HG03442 (cell line): ENCODE results near the gene RECK.
"Not testable (repeated sequence)": the region's sequence is repeated elsewhere in the genome, so short reads cannot be mapped to it uniquely, and the experiment has no call there.

Source experiments
- ATAC-seq: cut with Tn5 transposase; IDR thresholded peaks from one replicate; pipeline ENCODE4 v1.9.1; 2021; ENCODE audit warnings: mild to moderate bottlenecking, moderate library complexity; ENCODE audit not compliant: unreplicated experiment

RECK gene

DNA sequence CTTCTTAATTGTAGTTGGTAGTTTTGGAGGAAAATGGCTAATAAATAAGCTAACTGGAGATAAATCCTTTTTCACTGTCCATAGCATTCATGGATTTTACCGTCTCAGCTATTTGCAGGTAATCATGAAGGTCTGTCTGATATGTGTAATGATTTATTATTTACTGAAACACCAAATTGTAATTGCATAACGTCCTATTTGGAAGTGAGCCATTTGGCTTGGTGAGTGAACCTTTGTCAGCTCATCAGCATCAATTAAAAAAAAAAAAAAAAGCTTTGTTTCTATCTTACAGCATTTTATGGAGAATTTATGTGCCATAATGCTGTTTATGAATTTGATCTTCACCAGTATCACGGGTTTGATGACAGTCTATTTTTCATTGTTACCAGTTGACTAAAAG is 20.2 kb downstream of the RECK start:
- no peak for ATAC-seq

DNA sequence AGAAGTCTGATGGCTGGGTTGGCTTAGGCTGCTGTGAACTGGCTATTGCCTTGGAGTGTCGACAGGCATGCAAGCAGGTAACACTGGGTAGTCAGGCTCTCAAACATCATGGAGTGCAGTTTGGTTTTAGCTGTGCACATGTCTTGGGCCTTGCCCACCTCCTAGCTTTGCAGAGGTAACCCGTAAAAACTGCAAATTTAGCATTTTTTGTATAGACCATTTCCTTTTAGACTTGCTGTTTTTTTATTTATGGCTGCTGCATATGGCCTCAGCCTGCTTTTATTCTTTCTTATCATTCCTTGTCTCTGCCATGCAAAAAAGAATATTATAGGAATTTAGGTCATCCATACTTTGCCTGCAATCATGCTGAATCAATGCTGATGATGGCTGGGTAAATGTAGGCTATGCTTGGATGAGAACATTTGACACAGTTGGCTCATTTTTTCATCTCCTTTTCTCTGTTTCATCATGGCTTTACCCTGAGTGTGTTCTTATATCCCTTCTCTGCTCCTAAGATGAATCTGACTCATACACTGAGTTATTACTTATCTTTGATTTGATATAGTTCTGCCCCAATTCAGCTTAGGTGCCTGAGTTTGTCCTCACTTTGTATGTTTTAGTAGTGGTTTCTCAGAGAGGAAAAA is 27.2 kb downstream of the RECK start:
- ATAC-seq, result no peak

DNA sequence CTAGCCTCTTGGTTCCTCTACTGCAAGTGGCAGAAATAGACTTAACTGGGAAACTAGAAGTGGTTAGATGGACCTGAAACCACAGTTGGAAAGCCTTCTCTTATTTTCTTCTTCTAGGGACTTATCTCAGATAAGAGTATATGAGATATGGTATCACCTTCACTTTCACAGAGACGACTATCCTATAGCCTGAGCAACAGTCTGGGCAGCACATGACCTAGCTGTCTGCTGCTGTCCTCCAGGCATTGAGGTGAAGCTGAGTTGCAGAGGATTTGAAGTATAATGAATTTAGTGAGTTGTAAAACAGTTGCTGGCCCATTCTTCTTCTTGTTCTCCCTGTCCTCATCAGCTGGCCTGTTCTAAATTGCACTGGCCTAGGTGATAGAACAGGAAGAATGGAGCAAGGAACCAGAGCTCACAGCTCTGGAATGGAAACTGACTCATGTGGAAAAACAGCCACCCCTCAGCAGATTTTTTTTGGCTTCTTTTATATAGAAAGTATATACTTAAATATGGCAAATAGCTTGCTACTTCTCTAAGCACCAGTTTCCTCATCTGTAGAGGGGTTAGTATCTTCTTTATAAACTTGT is 27.8 kb downstream of the RECK start:
- no peak for ATAC-seq

DNA sequence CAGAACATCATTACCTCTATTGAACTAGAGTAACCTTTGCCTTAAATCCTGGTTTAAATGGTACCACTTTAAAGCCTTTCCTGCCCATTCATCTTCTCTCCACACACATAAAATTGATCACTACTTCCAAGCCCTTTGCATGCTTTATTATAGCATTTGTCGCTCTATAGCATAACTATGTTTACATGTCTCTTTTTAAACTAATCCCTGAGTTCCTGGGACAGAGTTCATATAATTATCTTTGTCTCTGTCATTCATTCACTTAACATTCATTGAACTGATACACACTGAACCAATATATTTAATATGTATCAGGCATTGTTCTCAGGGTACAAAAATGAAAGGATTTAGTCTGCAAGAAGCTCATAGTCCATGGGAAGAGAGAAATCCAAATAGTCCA is 37.3 kb downstream of the RECK start:
- ATAC-seq, result no peak

DNA sequence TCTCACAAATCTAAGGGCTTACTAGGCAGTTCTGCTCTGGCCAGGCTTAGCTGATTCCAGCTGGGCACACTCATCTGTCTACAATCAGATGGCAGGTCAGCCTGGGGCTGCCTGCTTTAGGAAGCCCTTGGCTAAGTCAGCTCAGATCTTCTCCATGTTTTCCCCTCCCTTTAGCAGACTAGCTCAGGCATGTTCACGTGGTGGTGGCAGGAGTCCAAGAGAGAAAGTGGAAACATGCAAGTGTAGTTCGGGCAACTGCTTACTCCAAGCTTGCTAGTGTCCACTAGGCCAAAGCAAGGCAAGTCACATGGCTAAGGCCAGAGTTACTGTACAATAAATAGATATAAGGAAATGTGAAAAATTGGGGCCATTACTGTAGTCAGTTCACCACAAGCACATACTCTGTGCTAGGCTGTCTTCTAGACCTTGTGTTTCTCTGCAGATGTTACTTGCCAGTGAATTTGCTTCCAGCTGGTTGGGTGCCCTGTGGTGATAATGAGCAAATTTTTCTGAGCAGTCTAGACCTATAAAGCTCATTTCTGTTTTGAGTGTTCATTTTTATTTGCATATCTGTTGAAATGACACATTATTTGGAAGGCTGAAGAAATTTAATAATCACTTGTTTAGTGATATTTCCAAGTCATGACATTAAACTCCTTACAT is 38.3 kb downstream of the RECK start:
- no peak for ATAC-seq

DNA sequence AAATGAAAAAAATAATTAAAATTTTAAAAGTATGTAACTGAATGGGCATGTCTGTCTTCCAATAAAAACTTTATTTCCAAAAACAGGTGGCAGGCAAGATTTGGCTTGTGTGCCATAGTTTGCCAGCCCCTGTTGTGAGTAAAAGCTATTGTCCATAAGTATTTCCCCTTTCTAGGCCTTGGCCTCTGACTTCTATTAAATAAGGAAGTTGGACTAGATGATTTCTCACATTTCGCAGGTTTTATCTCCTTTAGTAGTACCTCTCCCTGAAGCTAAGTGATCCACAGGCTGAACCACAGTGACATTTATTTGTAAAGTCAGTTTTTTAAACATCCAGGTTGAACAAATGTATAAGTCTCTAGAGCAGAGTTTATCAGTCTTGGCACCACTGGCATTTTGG is 41.3 kb downstream of the RECK start:
- no peak for ATAC-seq

DNA sequence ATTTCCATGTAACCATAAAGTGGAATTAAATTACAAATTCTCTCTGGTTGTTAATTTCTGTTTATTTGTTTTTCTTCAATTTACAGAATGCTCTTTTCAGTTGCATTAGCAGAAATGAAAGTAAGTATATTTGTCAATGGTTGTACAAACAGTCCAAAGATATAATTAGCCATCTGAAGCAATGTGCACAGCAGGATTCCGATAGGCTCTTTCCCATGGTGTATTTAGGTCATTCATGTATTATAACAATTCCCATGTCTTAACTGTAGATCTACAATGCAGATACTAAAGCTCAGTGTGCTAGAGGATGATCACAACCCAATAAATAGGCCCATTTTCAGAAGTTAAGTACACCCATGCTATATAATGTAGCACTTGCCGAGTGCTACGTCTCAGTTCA is 43.8 kb downstream of the RECK start:
- no peak for ATAC-seq

DNA sequence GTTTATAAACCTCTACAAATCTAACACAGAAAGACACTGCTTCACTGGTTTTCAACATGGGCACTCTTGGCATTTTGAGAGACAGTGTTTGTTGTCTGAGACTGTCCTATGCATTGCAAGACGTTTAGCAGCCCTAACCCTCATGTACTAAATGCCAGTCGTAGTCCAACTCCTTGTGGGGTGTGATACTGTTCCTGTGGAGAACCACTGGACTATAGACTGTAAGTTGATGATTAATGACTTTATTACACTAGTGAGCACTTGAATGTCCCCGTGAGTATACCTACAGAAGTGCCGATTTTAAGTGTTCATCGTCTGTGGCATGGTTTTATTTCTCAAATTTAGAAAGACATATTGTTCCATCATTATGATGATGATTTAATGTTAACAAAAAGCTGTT is 46.2 kb downstream of the RECK start:
- no peak for ATAC-seq

DNA sequence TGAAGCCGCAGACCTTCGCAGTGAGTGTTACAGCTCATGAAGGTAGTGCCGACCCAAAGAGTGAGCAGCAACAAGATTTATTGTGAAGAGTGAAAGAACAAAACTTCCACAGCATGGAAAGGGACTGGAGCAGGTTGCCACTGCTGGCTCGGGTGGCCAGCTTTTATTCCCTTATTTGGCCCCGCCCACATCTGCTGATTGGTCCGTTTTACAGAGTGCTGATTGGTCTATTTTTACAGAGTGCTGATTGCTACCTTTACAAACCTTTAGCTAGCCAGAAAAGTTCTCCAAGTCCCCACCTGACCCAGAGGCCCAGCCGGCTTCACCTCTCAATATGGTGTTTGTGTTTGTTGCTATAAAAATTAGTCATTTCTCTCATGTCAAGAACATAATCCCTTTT is 49.7 kb downstream of the RECK start:
- ATAC-seq, result no peak

DNA sequence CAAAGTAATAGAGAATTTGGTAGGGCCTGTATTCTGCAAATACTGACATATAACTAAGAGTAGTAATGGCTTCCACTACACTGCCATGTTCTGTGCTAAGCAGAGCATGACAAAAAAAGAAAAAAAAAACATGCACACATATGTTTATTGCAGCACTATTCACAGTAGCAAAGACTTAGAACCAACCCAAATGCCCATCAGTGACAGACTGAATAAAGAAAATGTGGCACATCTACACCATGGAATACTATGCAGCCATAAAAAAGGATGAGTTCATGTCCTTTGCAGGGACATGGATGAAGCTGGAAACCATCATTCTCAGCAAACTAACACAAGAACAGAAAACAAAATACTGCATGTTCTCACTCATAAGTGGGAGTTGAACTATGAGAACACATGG is 50.3 kb downstream of the RECK start:
- ATAC-seq, result not testable (repeated sequence)

DNA sequence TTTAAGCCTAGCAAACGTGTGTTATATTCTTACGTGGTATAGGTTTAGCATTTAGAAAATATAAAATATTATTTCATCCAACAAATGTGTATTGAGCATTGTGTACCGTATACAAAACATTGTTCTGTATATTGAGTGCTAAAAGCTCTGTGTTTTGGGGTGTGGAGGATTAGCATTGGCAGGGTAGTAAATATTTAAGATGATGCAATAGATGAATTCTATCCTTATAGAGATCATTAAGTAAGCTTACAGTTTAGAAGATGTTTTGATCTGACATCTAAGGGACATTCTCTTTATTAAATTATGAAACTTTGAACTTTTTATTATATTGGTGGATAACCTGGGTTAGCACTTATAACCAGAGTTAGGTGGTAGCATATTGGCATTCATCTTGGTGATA is 51.3 kb downstream of the RECK start:
- ATAC-seq, result no peak

DNA sequence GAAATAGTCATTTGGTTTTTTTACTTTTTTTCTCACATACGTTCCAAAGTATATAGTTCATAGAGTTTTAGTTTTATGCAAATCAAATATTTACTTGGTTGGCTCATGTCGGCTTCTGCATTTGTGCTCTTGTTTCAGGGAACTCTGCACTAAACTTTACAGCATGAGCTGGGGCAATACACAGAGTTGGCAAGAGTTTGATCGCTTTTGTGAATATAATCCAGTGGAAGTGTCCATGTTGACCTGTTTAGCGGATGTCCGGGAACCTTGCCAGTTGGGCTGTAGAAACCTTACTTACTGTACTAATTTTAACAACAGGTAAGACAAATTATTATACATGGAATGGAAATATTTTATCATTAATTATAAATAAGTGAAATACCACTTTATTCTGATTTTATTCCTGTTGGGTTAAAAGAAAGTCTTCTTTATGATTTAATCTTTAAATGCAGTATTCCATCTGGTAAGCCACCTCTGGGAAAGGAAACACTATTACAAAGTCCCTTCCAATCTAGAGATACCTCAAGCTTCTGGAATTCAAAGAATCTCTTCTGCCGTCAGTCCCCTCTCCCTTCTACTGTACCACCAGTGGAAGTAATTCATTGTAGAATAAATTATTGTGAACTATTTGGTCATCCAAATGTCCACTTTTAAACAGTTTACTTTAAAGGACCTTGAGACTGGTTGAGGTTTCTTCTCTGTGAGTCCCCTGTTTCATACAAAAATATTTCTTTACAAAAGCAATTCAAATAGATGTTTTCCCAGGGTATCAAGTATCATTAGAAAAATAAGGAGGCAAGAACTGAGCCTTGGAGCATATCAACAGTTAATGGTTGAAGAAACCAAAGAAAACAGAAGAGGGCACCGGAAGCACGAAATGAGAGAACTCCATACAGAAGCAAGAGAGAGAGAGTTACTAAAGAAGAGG is 54.6 kb downstream of the RECK start:
- no peak for ATAC-seq

DNA sequence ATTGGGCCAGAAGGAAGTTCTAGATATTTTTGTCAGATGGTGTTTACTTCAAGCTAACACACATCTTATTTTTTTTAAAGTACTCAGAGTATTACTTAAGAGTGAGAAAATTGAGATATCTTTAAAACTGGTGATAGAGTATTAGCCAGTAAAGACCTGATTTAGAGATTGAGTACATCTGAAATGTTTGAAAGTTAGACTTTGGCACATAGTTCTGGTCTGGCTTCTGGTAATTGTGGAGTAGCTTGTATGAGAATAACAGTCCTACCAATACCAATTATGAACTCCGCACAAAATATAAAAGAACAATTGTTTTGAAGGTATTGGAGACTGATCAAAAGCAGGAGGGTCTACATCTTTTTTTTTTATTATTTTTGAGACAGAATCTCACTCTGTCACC is 55.3 kb downstream of the RECK start:
- ATAC-seq, result no peak

DNA sequence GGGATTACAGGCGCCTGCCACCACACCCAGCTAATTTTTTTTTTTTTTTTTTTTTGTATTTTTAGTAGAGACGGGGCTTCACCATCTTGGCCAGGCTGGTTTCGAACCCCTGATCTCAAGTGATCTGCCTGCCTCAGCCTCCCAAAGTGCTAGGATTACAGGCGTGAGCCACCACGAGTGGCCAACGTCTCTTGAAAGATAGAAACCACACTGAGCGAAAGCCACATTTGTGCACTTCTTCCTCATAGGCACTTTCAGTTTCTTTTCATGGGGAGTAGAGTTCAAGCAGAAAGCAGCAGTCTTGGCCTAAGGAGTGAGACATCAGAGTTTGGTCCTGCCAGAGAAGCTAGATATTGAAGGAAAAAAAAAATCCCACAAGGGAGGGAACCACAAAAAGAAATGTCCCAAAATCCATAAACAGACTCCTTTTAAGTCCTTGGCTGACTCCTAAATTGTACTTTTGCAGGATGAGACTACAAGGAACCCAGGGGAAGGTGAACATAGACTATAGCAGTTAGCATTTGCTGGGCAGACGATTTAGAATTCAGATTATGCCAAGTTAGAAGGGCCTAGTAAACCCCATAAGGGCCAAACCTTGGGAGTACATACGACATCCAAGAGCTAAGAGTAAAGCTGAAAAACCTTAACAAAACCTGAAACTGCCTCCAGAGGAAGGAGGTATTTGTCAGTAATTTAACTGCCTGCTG is 55.9 kb downstream of the RECK start:
- peak; percentile 76 for ATAC-seq

DNA sequence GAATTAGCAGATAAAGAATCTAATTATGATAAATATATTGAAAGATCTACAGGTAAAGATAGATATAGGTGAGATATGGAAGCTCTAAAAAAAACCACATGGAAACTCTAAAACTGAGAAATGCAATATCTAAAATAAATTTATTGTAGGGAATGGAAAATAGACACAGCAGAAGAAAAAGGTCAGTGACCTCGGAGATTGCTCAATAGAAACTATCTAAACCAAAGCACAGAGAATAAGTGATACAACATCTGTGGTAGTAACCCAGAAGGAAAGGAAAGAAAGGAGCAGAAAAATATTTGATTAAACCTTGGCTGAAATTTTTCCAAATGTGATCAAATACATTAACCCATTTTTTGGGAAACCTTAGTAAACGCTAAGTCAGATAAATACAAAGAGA is 56.7 kb downstream of the RECK start:
- ATAC-seq, result no peak

DNA sequence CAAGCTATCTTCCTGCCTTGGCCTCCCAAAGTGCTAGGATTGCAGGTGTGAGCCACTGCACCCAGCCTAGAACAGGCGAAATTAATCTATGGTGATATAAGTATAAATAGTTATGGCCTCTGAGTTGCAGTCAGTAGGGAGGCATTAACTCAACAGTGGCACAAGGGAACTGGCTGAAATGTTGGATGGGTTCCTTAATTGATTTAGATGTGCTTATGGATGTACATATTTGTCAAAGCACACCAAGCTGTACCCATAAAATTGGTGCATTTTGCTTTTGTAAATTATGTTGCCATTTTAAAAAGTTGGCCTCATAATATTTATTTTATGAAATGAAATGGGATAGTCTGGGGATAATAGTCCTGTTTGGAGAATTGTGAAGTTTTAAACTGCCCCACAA is 63.0 kb downstream of the RECK start:
- ATAC-seq, result no peak

DNA sequence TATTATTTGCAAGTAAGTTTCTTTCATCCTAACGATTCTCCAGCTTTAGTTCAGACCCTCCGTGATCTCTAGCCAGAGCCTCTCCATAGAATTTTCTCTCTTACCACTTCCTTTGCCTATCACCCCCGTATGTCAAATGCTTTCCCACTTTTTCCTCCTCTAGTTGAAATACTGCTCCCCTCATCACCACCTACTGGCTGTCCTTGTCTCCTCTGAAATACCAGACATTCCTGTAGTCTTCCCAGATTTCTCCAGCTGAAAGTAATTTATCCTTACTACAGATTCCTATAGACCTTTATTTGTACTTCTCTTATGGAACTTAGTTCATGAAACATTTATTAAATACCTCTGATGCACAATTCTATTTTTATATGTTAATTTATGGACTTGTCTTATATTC is 63.8 kb downstream of the RECK start:
- no peak for ATAC-seq

DNA sequence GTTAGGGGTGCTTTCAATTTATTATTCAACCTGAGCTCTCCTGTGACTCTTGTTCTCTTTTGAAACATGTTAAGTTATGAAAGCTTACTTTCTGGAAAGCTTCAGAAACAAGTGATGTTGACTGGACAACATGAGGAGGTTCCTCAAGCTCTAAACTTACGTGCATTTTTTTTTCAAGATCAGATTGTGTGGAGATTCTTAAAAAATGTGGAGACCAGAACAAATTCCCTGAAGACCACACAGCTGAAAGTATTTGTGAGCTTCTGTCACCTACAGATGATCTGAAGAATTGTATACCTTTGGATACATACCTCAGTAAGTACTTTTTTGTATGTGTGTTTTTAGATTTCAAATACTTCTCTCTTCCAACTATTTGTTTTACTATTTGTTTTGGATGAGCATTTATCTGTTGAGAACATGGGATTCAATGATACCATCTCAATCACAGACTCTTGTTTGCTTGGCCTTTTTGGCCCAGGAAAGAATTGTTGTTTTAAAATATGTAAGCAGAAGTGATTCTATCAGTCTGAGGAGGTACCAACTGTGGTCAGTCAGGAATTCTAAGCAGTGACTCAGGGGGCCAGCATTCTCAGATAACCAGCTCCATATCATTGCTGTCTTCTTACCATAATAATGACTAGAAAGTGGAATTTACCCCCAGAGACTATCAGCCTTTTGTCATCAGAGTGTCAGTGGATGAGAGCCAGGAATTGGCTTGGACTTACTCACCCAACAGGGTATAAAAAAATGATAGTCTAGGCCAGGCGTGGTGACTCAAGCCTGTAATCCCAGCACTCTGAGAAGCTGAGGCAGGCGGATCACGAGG is 65.4 kb downstream of the RECK start:
- no peak for ATAC-seq

DNA sequence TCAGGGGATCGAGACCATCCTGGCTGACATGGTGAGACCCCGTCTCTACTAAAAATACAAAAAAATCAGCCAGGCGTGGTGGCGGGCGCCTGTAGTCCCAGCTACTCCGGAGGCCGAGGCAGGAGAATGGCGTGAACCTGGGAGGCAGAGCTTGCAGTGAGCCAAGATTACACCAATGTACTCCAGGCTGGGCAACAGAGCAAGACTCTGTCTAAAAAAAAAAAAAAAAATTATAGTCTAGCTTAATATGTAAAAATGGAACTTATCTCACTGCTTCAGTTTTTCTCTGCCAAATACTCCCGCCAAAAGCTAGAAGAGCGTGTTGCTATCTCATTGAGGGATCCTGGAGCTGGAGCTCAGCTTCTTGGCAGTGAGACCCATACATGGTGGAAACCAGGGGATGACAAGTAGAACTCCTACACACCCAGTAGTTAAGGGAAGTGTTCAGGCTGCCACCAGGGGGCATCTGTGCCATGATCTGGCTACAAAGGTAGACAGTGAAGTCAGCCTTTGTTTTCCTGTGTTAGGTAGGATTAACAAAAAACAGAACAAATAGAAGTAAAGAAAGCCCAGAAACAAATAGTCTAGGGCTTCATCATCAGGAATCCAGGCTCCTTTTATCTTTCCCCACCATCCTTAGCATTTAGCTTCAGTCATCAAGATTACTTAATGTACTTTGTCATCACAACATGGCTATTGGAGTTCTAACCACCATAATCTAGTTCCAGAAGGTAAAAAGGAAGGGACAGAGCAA is 66.2 kb downstream of the RECK start:
- peak; percentile 52 for ATAC-seq
